Neural cell (in vitro differentiated cells): ENCODE data around the gene TBATA. TPM values are rescaled to one million over a fixed set of nuclear protein-coding genes. Genes with fewer than 3 reads are reported as not detected.

Experiments
- H2AFZ ChIP-seq: fragments of 200-600, 300-800 bp; sonication (generic), shearing (Covaris generic); 2 replicates; pipeline ENCODE4 v1.6.0; 2014; ENCODE audit warnings: low read depth, mild to moderate bottlenecking, antibody characterized with exemption, low read length, moderate library complexity
- H3F3A ChIP-seq: fragments of 200-600 bp; shearing (Covaris generic); 2 replicates; pipeline ENCODE4 v1.6.1; 2016; ENCODE audit warnings: mild to moderate bottlenecking, moderate library complexity, mixed read lengths, antibody characterized with exemption, low read length; ENCODE audit not compliant: insufficient read depth, poor library complexity, severe bottlenecking
- H3K27ac ChIP-seq: fragments of 200-600, 300-800 bp; sonication (generic), shearing (Covaris generic); 2 replicates; pipeline ENCODE4 v1.5.1; 2014; ENCODE audit warnings: mild to moderate bottlenecking, low read length, moderate library complexity
- H3K27me3 ChIP-seq: fragments of 300-800, 200-600 bp; sonication (generic), shearing (Covaris generic); 2 replicates; pipeline ENCODE4 v1.6.0; 2014; ENCODE audit warnings: mild to moderate bottlenecking, low read depth, low read length, moderate library complexity; ENCODE audit not compliant: insufficient read depth
- H3K36me3 ChIP-seq: fragments of 300-800, 200-600 bp; sonication (generic), shearing (Covaris generic); 2 replicates; pipeline ENCODE4 v1.5.1; 2014; ENCODE audit warnings: mild to moderate bottlenecking, antibody characterized with exemption, low read length, moderate library complexity; ENCODE audit not compliant: insufficient read depth
- H3K4me2 ChIP-seq: fragments of 300-800, 200-600 bp; sonication (generic), shearing (Covaris generic); 2 replicates; pipeline ENCODE4 v1.6.0; 2014; ENCODE audit warnings: mild to moderate bottlenecking, low read length
- H3K4me3 ChIP-seq: fragments of 300-800, 200-600 bp; sonication (generic), shearing (Covaris generic); 2 replicates; pipeline ENCODE4 v1.5.1; 2014; ENCODE audit warnings: mild to moderate bottlenecking, low read length, moderate library complexity
- H3K79me2 ChIP-seq: fragments of 200-600 bp; shearing (Covaris generic); replicated peaks from 2 replicates; pipeline ENCODE4 v1.6.0; 2014; ENCODE audit warnings: mild to moderate bottlenecking, low read length, moderate library complexity; ENCODE audit not compliant: insufficient read depth
- H3K9ac ChIP-seq: fragments of 300-800, 200-600 bp; sonication (generic), shearing (Covaris generic); 2 replicates; pipeline ENCODE4 v1.6.1; 2016; ENCODE audit warnings: mild to moderate bottlenecking, low read length, mixed read lengths
- H3K9me2 ChIP-seq: fragments of 200-600 bp; shearing (Covaris generic); 2 replicates; pipeline ENCODE4 v1.6.1; 2016; ENCODE audit warnings: mild to moderate bottlenecking, low read length, mixed read lengths; ENCODE audit not compliant: insufficient read depth
- H3K9me3 ChIP-seq: fragments of 200-600, 300-800 bp; sonication (generic), shearing (Covaris generic); 2 replicates; pipeline ENCODE4 v1.6.1; 2016; ENCODE audit warnings: mild to moderate bottlenecking, mixed run types, low read length, moderate library complexity, mixed read lengths
- H4K20me1 ChIP-seq: fragments of 200-600 bp; shearing (Covaris generic); 2 replicates; pipeline ENCODE4 v1.6.1; 2016; ENCODE audit warnings: mild to moderate bottlenecking, mixed run types; ENCODE audit not compliant: insufficient read depth
- CTCF ChIP-seq: fragments of 450-650 bp; IDR thresholded peaks from 2 replicates; pipeline ENCODE4 v1.5.1; 2014; ENCODE audit warnings: antibody characterized with exemption, mild to moderate bottlenecking, moderate library complexity; ENCODE audit not compliant: poor library complexity, severe bottlenecking
- EP300 ChIP-seq: fragments of 450-650 bp; conservative IDR thresholded peaks from 2 replicates; pipeline ENCODE4 v1.6.1; 2014; ENCODE audit warnings: antibody characterized with exemption, mild to moderate bottlenecking, moderate library complexity; ENCODE audit not compliant: poor library complexity, severe bottlenecking
- EZH2 ChIP-seq: fragments of 200-600, 300-800 bp; shearing (Covaris generic), sonication (generic); IDR thresholded peaks from 2 replicates; pipeline ENCODE4 v1.6.1; 2014; ENCODE audit warnings: antibody characterized with exemption, low read length, borderline replicate concordance, mild to moderate bottlenecking; ENCODE audit not compliant: insufficient read depth, poor library complexity, severe bottlenecking
- MXI1 ChIP-seq: fragments of 450-650 bp; conservative IDR thresholded peaks from 2 replicates; pipeline ENCODE4 v1.6.1; 2014; ENCODE audit warnings: antibody characterized with exemption, mild to moderate bottlenecking; ENCODE audit not compliant: poor library complexity, severe bottlenecking
- POLR2AphosphoS5 ChIP-seq: IDR thresholded peaks from 2 replicates; pipeline ENCODE4 v1.6.1; 2012
- RAD21 ChIP-seq: fragments of 450-650 bp; conservative IDR thresholded peaks from 2 replicates; pipeline ENCODE4 v1.6.1; 2014; ENCODE audit warnings: antibody characterized with exemption, mild to moderate bottlenecking, moderate library complexity
- REST ChIP-seq: IDR thresholded peaks from 2 replicates; pipeline ENCODE4 v1.6.1; 2012; ENCODE audit warnings: borderline replicate concordance
- SMC3 ChIP-seq: fragments of 450-650 bp; conservative IDR thresholded peaks from 2 replicates; pipeline ENCODE4 v1.6.1; 2014; ENCODE audit warnings: antibody characterized with exemption, mild to moderate bottlenecking, moderate library complexity; ENCODE audit not compliant: poor library complexity
- TAF1 ChIP-seq: IDR thresholded peaks from 2 replicates; pipeline ENCODE4 v1.6.1; 2012; ENCODE audit warnings: low read depth
- polyA plus RNA-seq: library from polyadenylated mRNA; depleted of rRNA; stranded (reverse); fragments of >200 nt; gene quantifications from 2 replicates; pipeline ENCODE4 v1.2.3, GENCODE V29; 2014

TBATA gene
- polyA plus RNA-seq, 1 donor from 2014 or later, result not detected

- Histone ChIP-seq H3K4me2 (no peak overlapping the region), H3F3A (no peaks in the 10 kb centered on the region), H3K79me2 (no peaks in the 10 kb centered on the region), H3K27ac (no peak overlapping the region), H3K9me2 (no peaks in the 10 kb centered on the region), H3K4me3 (no peak overlapping the region), H4K20me1 (no peaks in the 10 kb centered on the region), H3K9ac (no peak overlapping the region), H3K9me3 (no peaks in the 10 kb centered on the region), H3K27me3 (no peaks in the 10 kb centered on the region), H2AFZ (no peak overlapping the region), H3K36me3 (no peaks in the 10 kb centered on the region)
- TF ChIP-seq TAF1, result no peak
- TF ChIP-seq RAD21, result no peak
- no peak for TF ChIP-seq SMC3
- TF ChIP-seq POLR2AphosphoS5, result no peak
Observed at GRCh38 chr10:70729763-70730357, 55.3 kb downstream of the TBATA start.

GRCh38 chr10:70728328-70728727 lies 56.8 kb downstream of the TBATA start:
- H3K4me3 ChIP-seq, result no peak overlapping the region
- H3K79me2 ChIP-seq, result no peaks in the 10 kb centered on the region
- no peak overlapping the region for H2AFZ ChIP-seq
- H3K27ac ChIP-seq, result no peak overlapping the region
- H3K9ac ChIP-seq, result no peak overlapping the region
- H3K9me3 ChIP-seq, result no peaks in the 10 kb centered on the region
- H3K9me2 ChIP-seq, result no peaks in the 10 kb centered on the region
- no peaks in the 10 kb centered on the region for H3K27me3 ChIP-seq
- H4K20me1 ChIP-seq, result no peaks in the 10 kb centered on the region
- TF ChIP-seq MXI1, result no peak
- TF ChIP-seq EZH2, result no peak
- no peak for TF ChIP-seq RAD21
- TF ChIP-seq CTCF, result no peak
- TF ChIP-seq TAF1, result no peak
- no peak for TF ChIP-seq EP300
- no peak for TF ChIP-seq REST
- no peak for TF ChIP-seq POLR2AphosphoS5
- TF ChIP-seq SMC3, result no peak
- no peaks in the 10 kb centered on the region for H3F3A ChIP-seq
- H3K4me2 ChIP-seq, result no peak overlapping the region
- no peaks in the 10 kb centered on the region for H3K36me3 ChIP-seq

- H4K20me1 ChIP-seq, result no peaks in the 10 kb centered on the region
- H3K36me3 ChIP-seq, result no peaks in the 10 kb centered on the region
- no peaks in the 10 kb centered on the region for H3K9me2 ChIP-seq
- H2AFZ ChIP-seq, result no peak overlapping the region
- H3F3A ChIP-seq, result no peaks in the 10 kb centered on the region
- TF ChIP-seq RAD21, result no peak
- no peak for TF ChIP-seq MXI1
- no peak for TF ChIP-seq CTCF
- no peaks in the 10 kb centered on the region for H3K27me3 ChIP-seq
- H3K27ac ChIP-seq, result no peak overlapping the region
- no peak overlapping the region for H3K4me2 ChIP-seq
- H3K9me3 ChIP-seq, result no peaks in the 10 kb centered on the region
- H3K79me2 ChIP-seq, result no peaks in the 10 kb centered on the region
- H3K4me3 ChIP-seq, result no peak overlapping the region
- H3K9ac ChIP-seq, result no peak overlapping the region
Observed at GRCh38 chr10:70726909-70727495, 58.2 kb downstream of the TBATA start.
